Kidney epithelial cell (primary cell): Measurements from ENCODE around the gene CRIP1. TPM values are rescaled to one million over a fixed set of nuclear protein-coding genes. Genes with fewer than 3 reads are reported as not detected.

Experiments used
- DNase-seq: peaks from one replicate; pipeline ENCODE4 v3.0.0-alpha.2; 2010; ENCODE audit warnings: low read depth
- H3K27me3 ChIP-seq: 2 replicates; pipeline ENCODE4 v1.6.0; 2011; ENCODE audit warnings: low read length; ENCODE audit not compliant: control insufficient read depth, insufficient read depth
- H3K36me3 ChIP-seq: 2 replicates; pipeline ENCODE4 v1.5.1; 2011; ENCODE audit warnings: low read length; ENCODE audit not compliant: control insufficient read depth, insufficient read depth
- H3K4me3 ChIP-seq: 2 replicates; pipeline ENCODE4 v1.5.1; 2011; ENCODE audit warnings: low read depth, mild to moderate bottlenecking, control low read depth, low read length
- CTCF ChIP-seq: IDR thresholded peaks from 2 replicates; pipeline ENCODE4 v1.5.1; 2011; ENCODE audit warnings: mild to moderate bottlenecking, moderate library complexity, low read length, control low read depth, inconsistent platforms; ENCODE audit not compliant: insufficient read depth, poor library complexity, severe bottlenecking
- total RNA-seq: library from RNA; depleted of rRNA; stranded (reverse); fragments of >200 nt; gene quantifications from 2 replicates; pipeline ENCODE4 v1.2.3, GENCODE V29; 2015

The CRIP1 gene
- total RNA-seq, 1 donor from 2014 or later: 2.0 TPM

- peak; percentile 75 for DNase-seq
- no peaks in the 10 kb centered on the region for H3K36me3 ChIP-seq
- H3K4me3 ChIP-seq: peak overlapping the region; percentile 86
- TF ChIP-seq CTCF: no peak
- H3K27me3 ChIP-seq: no peaks in the 10 kb centered on the region
Measured at GRCh38 chr14:105473677-105474482, 12.8 kb upstream of the CRIP1 start.

- no peak for DNase-seq
Measured at GRCh38 chr14:105474483-105475268, 12.0 kb upstream of the CRIP1 start, which contains the start of gene CRIP2. CRIP2 (plus strand) TSS chr14:105474821; CDS start chr14:105474863, 42 bp downstream.

GRCh38 chr14:105475269-105476096, 11.2 kb upstream of the CRIP1 start:
- no peaks in the 10 kb centered on the region for H3K36me3 ChIP-seq
- H3K4me3 ChIP-seq: peak overlapping the region; percentile 86
- TF ChIP-seq CTCF: no peak
- H3K27me3 ChIP-seq: no peaks in the 10 kb centered on the region
- no peak for DNase-seq

More at GRCh38 chr14:105474483-105475268, 12.0 kb upstream of the CRIP1 start, which contains the start of gene CRIP2:
- no peaks in the 10 kb centered on the region for H3K27me3 ChIP-seq
- peak within 1 kb of the TSS; percentile 86 for H3K4me3 ChIP-seq
- no peaks in the 10 kb centered on the region for H3K36me3 ChIP-seq
- TF ChIP-seq CTCF: no peak

DNA sequence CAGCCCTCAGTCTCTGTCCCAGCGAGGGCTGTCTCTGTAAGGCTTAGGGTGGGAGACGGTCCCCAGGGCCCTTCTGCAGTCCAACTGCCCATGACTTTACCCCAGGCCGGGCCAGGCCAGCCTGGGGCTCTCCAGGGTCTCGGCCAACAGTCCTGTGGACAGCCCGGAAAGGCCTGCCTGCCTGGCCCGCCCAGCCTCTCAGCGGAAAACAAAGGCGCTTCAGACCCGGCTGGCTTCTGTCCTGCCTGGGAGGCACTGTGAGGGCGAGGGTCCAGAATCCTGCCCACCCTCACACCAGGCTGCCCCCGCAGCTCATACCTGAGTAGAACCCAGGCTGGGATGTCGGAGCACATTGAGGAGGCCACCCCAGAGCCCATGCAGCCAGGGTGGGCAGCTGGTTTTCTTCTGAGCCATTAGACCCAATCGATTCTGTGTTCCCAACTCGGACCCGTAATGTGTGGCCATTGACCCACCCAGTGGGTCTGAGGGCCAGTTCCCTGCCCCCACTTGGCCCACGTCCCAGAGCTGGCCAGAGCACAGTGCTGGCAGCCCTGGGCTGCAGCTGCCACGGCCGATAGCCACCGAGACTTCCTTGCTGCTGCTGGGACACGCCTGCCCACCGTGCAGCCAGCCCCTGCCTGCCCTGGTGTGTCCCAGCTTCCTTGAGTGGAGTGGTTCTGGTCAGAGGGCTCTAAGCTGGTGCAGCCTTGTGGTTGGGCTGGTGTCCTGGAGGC, 10.4 kb upstream of the CRIP1 start:
- no peak for TF ChIP-seq CTCF
- H3K4me3 ChIP-seq: peak overlapping the region; percentile 86
- no peaks in the 10 kb centered on the region for H3K36me3 ChIP-seq
- no peaks in the 10 kb centered on the region for H3K27me3 ChIP-seq
- no peak for DNase-seq
